Activated T-cell treated with anti-CD3 and anti-CD28 coated beads for 24 hours (primary cell): ENCODE results near the gene SUV39H1.
"Not testable (repeated sequence)": the region's sequence is repeated elsewhere in the genome, so short reads cannot be mapped to it uniquely, and the experiment has no call there.

ENCODE experiments used
- DNase-seq: peaks from one replicate; pipeline ENCODE4 v3.0.0-alpha.2; 2020; ENCODE audit warnings: low read depth

The SUV39H1 gene

DNA sequence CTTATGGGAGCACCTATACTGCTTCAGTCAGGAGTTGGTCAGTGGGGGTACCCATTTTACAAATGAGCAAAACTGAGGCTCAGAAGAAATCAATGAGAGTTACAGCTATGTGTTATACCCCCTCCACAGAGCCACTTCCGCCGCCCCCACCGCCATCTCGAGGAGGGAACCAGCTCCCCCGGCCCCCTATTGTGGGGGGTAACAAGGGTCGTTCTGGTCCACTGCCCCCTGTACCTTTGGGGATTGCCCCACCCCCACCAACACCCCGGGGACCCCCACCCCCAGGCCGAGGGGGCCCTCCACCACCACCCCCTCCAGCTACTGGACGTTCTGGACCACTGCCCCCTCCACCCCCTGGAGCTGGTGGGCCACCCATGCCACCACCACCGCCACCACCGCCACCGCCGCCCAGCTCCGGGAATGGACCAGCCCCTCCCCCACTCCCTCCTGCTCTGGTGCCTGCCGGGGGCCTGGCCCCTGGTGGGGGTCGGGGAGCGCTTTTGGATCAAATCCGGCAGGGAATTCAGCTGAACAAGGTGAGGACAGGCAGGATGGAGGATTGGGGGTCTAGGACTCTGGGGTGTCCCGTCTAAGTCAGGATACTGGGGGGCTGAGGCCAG, 7.9 kb upstream of the SUV39H1 start:
- DNase-seq = no peak

DNA sequence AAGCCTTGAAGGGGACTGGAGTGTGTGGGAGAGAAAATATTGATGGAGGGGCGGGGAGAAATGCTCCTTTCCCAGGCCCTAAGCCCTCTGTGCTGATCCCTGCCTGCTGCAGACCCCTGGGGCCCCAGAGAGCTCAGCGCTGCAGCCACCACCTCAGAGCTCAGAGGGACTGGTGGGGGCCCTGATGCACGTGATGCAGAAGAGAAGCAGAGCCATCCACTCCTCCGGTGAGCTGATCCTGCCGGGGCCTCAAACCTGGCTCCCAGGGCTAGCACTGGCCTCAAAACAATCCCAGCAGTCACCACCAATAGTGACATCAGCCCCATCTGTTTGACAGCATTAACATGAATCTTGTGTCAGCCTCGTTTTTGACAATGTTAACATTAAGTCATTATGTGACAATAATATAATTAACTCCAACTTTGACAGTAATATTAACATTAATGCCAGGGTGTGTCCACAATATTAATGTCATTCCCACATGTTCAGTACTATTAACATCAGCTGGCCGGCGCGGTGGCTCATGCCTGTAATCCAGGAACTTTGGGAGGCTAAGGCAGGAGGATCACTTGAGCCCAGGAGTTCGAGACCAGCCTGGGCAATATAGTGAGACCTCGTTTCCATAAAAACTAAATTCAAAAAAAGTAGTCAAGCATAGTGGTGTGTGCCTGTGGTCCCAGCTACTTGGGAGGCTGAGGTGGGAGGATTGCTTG, 7.2 kb upstream of the SUV39H1 start:
- DNase-seq = no peak

DNA sequence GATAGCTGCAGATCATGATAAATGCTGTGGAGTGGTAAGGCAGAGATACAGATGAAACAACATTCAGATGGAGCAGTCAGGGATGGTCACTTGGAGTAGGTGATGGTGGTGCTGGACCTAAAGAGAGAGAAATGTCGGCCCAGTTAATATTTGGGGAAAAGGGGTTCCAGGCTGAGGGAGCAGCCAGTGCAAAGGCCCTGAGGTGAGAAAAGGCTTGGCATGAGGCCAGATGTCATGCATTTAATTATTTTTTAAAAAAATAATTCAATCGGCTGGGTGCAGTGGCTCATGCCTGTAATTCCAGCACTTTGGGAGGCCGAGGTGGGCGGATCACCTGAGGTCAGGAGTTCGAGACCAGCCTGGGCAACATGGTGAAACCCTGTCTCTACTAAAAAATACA, 4.8 kb upstream of the SUV39H1 start:
- DNase-seq = not testable (repeated sequence)

DNA sequence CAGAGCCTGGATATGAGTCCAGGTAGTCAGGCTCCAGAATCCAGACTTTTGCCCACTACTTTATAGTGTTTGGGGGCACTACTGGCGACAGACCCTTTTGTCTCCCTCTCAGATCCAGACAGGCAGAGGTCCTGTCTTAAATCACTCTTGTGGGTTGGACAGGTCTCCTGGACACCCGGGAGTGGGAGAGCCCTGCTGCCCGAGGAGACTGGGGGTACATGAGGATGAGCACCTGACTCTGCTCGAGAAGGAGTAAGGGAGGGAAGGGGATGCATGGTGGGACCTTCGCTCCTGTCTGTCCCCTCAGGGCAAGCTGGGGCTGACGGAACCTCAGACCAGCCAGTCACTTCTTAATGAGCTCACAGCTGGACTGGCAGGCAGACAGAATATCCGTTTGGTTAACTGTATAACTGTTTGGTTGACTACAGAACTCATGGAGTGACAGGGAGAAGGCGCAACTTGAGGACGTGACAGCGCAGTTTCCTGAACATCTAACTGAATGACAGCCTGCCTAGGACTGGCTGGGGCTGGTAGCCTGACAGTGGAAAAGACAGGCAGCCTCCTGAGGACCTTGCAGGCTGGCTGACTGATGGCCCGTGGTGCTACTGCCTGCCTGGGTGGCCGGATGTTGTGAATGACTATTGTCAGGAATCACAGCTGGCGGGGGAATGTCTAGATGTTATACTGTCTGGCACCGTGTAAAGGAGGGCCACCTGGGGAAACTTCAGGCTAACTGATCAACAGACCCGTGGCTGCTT, 1.6 kb upstream of the SUV39H1 start:
- no peak for DNase-seq

DNA sequence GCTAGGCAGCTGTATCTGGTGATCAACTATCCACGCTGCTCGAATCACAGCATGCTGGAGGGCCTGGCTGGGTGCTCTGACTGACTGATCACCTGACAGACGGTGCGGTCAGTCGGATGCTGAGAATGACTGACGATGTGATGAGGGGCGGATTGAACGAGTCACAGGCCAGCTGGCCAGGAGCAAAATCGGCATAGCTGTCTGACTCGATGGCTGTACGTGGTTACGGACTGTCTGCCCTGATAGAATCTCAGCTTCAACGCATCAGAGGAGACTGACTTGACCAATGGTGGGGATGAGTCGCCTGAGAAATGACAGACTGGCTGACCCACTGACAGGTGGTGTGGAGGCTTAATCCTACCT, 1.0 kb upstream of the SUV39H1 start:
- no peak for DNase-seq

DNA sequence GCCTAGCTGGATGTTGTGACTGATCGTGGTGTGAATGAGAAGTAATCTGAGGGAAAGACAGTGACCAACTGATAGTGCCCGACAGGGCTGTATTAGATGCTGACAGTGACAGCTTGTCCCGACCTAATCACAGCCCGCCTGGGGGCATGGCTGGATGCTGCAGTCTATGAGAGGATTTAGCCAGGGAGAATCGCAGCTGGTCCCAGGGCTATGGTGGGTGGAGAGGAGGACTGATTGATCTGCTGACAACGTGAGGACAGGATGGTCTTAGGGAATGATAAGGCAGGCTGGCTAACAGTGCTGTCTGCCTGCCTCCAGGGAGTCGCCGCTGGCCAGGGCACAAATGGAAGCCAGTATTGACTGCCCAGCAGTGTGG, 621 bp upstream of the SUV39H1 start:
- DNase-seq = no peak

DNA sequence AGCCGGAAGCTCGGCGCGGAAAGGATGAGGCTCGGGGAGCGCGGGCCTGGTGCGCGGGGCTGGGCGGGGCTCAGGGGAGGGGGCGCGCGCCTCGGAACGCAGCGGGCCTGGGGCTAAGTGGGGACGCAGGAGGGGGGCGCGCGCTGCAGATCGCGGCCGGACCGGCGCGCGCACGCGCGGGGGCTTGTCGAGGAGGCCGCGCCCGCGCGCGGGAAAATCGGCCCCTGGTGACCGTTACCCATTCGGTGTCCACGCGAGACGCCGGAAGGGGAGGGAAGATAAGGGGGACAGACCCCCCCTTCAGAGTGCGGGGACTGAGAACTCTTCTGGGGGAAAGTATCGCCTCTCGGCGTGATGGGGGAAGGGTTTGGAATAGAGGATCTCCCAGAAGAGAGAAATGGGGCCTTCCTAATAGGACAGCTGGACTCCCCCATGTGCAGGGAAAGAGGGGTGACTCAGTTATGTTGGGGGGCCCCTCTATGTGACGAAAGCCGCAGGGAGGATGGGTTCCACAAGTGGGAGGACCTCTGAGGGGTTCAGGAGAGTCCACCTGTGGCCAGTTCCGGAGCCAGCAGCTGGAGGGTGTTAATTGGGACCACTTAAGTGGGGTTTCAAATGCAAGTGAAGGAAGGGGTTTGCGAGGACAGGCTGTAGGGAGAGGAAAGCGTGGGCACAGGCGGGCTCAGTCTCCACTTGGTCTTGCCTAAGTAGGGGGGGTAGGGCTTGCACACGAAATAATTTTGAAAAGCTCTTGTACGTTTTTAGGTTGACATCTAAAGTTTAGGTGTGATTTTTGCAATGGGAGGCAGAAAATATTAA, 584 bp downstream of the SUV39H1 start:
- peak; percentile 8 for DNase-seq

DNA sequence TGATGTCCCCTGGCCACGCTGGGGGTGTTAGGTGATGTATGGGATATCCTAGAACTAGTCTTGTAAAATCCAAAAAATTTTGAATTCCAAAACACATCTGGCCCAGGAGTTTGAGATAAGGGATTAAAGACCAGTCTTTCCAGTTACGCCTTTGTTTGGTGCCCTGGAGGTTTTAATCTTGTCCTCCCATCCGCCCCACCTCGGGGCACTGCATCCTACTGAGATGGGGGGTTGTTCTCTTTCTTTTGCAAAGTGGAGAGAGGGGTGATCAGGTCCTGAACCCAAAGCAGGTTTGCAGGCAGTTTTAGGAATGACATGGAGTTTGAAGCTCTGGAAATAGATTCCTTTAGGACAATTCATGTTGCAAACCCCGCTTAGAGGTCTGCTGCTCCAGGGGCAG, 1.8 kb downstream of the SUV39H1 start:
- DNase-seq = no peak

DNA sequence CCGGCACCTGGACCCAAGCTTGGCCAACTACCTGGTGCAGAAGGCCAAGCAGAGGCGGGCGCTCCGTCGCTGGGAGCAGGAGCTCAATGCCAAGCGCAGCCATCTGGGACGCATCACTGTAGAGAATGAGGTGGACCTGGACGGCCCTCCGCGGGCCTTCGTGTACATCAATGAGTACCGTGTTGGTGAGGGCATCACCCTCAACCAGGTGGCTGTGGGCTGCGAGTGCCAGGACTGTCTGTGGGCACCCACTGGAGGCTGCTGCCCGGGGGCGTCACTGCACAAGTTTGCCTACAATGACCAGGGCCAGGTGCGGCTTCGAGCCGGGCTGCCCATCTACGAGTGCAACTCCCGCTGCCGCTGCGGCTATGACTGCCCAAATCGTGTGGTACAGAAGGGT, 3.7 kb downstream of the SUV39H1 start:
- DNase-seq = no peak

DNA sequence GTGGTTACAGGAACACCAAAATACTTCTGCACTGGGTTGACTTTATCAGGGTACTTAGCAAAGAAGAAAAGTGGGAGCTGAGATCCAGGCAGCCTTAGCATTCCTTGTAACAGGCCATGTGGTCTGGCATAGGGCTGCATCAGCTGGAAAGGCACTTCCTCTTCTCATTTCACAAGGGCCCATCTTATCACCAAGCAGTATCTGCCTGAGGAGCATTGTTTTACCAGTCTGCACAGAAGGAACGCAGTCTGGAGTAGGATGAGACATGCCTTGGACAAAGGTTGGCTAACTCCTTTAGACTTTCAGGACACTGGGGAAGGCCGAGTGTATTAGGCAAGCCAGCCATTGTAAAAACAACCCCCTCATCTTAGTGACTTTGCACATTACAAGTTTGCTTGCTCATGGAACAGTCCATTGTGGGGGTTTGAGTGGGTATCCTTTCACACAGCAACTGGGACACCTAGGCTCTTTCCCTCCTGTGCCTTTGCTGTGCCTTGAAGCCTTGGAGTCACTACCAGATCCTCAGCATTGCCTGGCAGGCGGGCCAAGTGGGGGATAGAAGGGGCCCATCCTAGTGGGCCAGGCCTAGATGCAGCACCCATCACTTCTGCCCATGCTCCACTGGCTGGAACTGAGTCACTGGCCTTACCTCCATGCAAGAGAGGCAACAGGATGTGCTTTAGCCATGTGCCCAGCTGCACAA, 4.6 kb downstream of the SUV39H1 start:
- DNase-seq = no peak

DNA sequence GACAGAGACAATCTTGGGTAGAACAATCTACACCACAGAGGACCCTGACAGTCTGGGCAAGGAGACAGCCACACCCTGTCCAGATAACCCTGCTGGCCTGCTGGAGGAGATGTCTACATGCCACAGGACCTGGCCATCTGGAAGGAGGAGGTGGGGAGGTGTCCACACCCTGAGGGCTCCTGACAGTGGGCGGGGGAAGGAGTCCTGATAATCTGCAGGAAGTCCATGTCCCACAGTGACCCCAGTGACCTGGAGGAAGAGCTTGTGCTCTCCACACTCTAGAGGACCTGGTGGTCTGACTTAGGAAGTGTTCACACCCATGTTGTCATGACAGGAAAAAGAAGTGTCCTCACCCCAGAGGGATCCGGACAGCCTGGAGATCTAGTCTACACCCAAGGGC, 5.5 kb downstream of the SUV39H1 start:
- no peak for DNase-seq

DNA sequence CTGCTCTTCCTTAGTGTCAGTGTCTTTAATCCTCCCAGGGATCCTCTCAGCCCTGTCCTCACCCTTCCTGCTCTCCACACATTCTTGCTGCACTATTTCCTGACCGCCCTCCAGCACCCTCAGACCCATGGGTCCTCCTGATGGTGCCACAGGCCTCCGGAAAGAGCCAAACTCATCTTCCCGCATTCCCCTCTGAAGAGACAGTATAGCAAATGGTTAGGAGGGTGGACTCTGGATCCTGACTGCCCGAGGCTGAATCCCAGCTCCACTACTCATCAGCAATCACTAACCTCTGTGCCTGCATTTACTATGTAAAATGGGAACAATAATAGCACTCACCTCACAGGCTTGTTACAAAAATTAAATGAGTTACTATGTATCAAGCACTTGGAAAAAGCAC, 6.2 kb downstream of the SUV39H1 start:
- DNase-seq = no peak

DNA sequence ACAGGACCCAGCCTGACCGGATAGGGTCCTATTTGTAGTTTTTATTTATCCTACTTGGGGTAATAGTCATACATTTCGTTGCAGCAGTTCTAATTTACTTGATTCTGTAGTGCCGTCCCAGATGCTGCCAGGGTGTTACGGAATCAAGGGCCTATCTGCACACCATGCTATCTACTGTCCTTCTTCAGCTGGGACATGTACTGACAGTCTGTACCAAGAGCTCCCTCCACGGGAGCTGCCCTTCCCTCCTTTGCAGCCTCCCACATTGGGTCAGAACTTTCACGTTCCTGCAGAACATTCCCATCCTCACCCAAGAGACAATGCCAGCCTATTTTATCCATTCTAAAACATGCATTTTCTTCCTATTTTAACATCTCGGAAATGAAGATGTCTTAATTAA, 6.7 kb downstream of the SUV39H1 start:
- no peak for DNase-seq

DNA sequence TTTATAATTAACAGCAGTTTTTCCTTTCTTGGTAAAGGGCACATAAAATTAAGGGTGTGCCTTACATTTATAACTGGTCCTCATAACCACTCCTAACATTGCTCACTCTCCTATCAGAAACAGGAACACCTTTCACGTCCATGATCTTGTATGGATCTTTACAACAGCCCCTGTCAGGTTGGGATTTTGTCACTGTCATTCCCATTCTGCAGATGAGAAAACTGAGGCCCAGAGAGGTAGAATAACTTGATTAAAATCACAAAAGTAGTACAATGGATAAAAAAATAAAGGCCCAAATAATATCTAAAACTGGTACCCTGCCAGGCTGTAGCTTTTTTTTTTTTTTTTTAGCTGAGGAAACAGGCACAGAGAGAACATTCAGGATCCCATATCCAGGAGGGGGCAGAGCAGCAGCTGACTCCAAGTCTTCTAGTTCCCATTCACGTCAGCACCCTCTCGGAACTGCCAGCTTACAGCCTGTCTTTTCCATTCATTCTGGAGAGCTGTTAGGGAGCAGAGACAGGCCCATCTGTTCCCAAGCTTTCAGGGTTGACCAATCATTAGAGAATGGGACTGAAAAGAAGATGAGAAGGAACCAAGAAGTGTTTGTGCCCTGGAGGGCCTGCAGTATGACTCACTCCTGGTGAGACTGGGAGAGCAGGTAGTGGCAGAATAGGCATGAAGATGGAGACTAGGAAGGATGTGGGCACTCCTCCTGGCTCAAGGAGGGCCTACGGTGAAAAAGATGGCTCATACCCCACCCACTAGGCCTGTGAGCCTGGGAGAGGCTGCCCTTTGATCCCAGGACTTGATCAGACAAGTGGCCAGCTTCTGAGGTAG, 7.3 kb downstream of the SUV39H1 start:
- DNase-seq = no peak

DNA sequence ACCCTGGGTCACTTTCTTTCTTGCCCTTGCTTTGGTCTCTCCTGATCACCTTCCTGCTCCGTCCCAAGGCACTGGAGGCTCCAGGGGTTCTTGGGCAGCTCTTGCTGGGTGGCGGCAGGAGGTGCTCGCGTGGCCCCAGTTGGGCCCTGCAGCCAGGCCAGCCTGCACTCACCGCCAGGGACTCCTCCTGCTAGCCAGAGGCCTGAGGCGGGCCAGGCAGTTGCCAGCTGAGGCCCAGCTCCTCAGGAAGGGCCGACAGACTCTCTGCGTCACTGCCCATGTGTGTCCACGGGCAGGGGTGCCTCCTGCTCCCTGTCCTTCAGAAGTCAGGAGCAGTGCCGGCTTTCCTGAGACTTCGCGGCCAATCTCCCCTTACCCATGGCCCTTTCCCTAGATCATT, 9.3 kb downstream of the SUV39H1 start:
- no peak for DNase-seq

DNA sequence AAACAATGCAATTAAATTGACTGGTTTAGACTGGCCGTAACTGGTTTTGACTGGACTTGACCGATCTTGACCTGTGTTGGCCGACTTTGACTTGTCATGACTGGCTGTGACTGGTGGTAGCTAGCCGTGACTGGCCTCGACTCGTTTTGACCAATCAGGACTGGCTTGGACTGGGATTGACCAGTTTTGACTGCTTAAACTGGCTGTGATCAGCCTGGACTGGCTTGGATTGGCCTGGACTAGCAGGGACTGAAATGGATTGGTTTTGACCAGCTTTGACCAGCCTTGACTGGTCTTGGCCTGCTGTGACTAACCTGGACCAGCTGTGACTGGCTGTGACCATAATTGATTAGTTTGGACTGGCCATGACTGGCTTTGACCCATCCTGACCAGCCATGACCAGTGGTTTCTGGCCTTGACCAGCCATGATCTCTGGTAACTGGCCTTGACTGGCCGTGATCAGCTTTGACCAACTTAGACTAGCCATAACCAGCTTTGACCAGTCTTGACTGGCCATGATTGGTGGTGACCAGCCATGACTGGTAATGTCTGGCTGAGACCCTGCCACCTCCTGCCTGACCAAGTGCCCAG, 13.1 kb downstream of the SUV39H1 start:
- DNase-seq = no peak

DNA sequence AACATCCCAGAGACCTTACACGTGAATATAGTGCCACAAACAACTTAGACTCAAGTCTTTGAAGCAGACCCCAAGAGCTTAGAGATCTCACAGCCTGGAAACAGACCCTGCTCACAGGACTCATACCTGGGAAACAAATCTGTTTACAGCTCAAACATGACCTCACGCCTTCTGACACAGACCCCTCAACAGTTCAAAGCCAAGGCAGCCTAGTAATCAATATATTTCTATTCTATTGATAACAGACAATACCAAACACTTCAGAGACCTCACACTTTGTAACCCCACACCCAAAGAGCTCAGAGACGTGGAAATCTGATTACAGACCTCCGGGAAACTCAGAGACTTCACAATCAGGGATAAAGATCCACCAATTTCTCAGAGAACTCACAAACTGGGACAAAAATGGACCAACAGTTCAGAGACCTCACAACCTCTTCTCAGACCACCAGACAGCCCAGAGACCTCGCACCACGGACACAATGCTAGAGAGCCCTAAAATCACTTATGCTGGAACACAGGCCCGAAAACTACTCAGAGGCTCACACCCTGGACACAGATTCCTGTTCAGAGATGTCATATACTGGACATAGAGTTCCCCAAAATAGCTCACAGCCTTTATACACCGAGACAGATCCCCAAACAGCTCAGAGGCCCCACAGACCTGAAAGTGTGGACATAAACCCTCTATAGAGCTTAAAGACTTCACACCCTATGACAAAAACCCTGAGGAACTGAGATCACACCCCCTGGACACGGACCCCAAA, 14.8 kb downstream of the SUV39H1 start:
- no peak for DNase-seq

DNA sequence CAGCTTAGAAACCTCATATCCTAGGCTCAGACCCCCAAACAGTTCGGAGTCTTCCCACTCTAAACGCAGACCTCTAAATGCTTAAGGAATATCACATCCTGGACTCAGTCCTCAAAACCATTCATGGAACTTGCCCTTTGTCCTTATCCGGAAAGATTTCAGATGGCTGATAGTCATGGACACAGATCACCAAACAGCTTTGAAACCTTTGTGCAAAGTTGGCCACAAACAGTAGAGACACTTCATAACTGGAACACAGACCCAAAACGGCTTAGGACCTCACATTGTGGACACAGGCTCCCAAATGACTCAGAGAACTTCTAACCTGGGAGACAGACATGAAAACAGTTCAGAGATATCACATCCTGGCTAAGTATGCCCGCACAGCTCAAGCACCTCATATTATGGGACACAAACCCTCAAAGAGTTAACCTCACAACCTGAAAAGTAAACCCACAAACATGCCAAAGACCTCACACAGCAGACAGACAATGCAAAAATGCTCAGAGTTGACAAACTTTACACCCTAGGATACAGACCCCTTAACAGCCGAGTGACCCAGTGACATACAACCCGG, 15.5 kb downstream of the SUV39H1 start:
- no peak for DNase-seq

DNA sequence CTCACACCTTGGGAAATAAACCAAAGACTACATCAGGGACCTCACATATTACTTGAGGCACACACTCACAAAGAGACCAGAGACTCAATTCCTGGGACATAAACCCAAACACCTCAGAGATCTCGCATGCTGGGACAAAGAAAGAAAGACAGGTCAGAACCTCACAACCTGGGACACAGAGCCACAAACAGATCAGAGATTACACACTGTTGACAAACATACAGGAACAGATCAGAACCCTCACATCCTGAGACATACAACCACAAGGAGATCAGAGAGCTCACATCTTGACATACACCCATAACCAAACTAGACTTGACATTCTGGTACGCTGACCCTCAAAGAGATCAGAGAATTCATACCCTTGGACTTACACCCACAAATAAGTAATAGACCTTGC, 17.3 kb downstream of the SUV39H1 start:
- no peak for DNase-seq

DNA sequence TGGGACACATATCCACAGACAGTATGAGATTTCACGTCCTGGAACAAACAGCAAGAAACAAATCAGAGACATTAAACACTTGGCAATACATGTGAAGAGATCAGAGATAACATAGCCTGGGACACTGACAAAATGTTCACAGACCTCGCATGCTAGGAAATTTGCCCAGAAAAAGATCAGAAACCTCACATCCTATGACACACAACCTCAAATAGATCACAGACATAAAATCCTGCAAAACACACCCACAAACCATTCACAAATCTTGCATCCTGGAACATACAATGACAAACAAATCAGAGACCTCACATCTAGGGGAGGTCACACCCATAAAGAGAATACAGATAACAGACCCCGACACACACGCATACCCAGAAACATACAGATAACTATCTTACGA, 18.0 kb downstream of the SUV39H1 start:
- no peak for DNase-seq
